ENCODE data around the gene ZMAT3. TPM values are rescaled to one million over a fixed set of nuclear protein-coding genes. Genes with fewer than 3 reads are reported as not detected.
"Not testable (repeated sequence)": the region's sequence is repeated elsewhere in the genome, so short reads cannot be mapped to it uniquely, and the experiment has no call there.

Gene ZMAT3
- total RNA-seq (ENCODE audit: low replicate concordance): 6.6 and 8.6 TPM in 2 replicates

- Histone ChIP-seq H4K20me1 (ENCODE audit: low read depth) (no peaks in the 10 kb centered on the region), H2AFZ (replicated peaks) (peak within 1 kb of the TSS; percentile 95), H3K4me3 (peak within 1 kb of the TSS; percentile 81), H3K27me3 (no peaks in the 10 kb centered on the region), H3K9ac (no peak within 1 kb of the TSS), H3K4me1 (peaks cover 21% of the 10 kb centered on the region), H3K36me3 (no peaks in the 10 kb centered on the region), H3F3A (ENCODE audit: low read depth) (peaks cover 3% of the 10 kb centered on the region), H3K4me2 (peak within 1 kb of the TSS; percentile 82), H3K79me2 (ENCODE audit: low read depth) (peaks cover 7% of the 10 kb centered on the region), H3K9me3 (ENCODE audit: low read depth) (no peaks in the 10 kb centered on the region), H3K27ac (no peak within 1 kb of the TSS)
- Mint-ChIP-seq H3K4me3 (peak within 1 kb of the TSS; percentile 97), H3K9me3 (no peaks in the 10 kb centered on the region), H3K27me3 (ENCODE audit: insufficient read depth, low read depth) (peaks cover 3% of the 10 kb centered on the region), H3K36me3 (no peaks in the 10 kb centered on the region), H3K27ac (peak within 1 kb of the TSS; percentile 11), H3K4me1 (peaks cover 8% of the 10 kb centered on the region)
- peak; percentile 88 for DNase-seq (ENCODE audit: low spot score)
- TF ChIP-seq CTCF (IDR thresholded peaks at IDR 0.05) (no peak), EZH2 (IDR thresholded peaks at IDR 0.05) (no peak), EZH2phosphoT487 (IDR thresholded peaks at IDR 0.05) (no peak)
Observed at GRCh38 chr3:179071323-179072099, at the start of gene ZMAT3. ZMAT3 (minus strand) TSS chr3:179071809; CDS start chr3:179067752, 4,057 bp downstream.

GRCh38 chr3:179116816-179117215, 45.2 kb upstream of the ZMAT3 start:
- Histone ChIP-seq H3K4me2 (no peak overlapping the region), H2AFZ (replicated peaks) (no peak overlapping the region), H3F3A (ENCODE audit: low read depth) (no peaks in the 10 kb centered on the region), H3K9me3 (ENCODE audit: low read depth) (no peaks in the 10 kb centered on the region), H3K27me3 (no peaks in the 10 kb centered on the region), H3K9ac (no peak overlapping the region), H3K4me1 (no peaks in the 10 kb centered on the region), H3K4me3 (no peak overlapping the region), H3K36me3 (no peaks in the 10 kb centered on the region), H3K79me2 (ENCODE audit: low read depth) (no peaks in the 10 kb centered on the region), H4K20me1 (ENCODE audit: low read depth) (no peaks in the 10 kb centered on the region), H3K27ac (no peak overlapping the region)
- no peak for DNase-seq (ENCODE audit: low spot score)
- Mint-ChIP-seq H3K9me3 (peaks cover 7% of the 10 kb centered on the region), H3K4me1 (no peaks in the 10 kb centered on the region), H3K4me3 (no peak overlapping the region), H3K36me3 (peaks cover 4% of the 10 kb centered on the region), H3K27me3 (ENCODE audit: insufficient read depth, low read depth) (peaks cover 4% of the 10 kb centered on the region), H3K27ac (no peak overlapping the region)
- no peak for TF ChIP-seq EZH2 (IDR thresholded peaks at IDR 0.05)
- TF ChIP-seq CTCF (IDR thresholded peaks at IDR 0.05): no peak
- no peak for TF ChIP-seq EZH2phosphoT487 (IDR thresholded peaks at IDR 0.05)

- not testable (repeated sequence) for H3K27ac ChIP-seq; H3K9me3 ChIP-seq (ENCODE audit: low read depth); H3K36me3 ChIP-seq; H3K27me3 ChIP-seq; H3K27me3 Mint-ChIP-seq (ENCODE audit: insufficient read depth, low read depth); H3K27ac Mint-ChIP-seq; H3K79me2 ChIP-seq (ENCODE audit: low read depth); H3K4me2 ChIP-seq; H4K20me1 ChIP-seq (ENCODE audit: low read depth); DNase-seq (ENCODE audit: low spot score); H2AFZ ChIP-seq (replicated peaks); H3K9ac ChIP-seq; H3F3A ChIP-seq (ENCODE audit: low read depth); H3K9me3 Mint-ChIP-seq; H3K4me3 ChIP-seq; H3K4me1 ChIP-seq; H3K4me1 Mint-ChIP-seq; H3K4me3 Mint-ChIP-seq; H3K36me3 Mint-ChIP-seq
Observed at GRCh38 chr3:179115444-179115843, 43.8 kb upstream of the ZMAT3 start.

- Histone ChIP-seq H3K9me3 (ENCODE audit: low read depth) (no peaks in the 10 kb centered on the region), H3K4me1 (no peaks in the 10 kb centered on the region), H3K36me3 (no peaks in the 10 kb centered on the region), H3K4me2 (no peak overlapping the region), H4K20me1 (ENCODE audit: low read depth) (no peaks in the 10 kb centered on the region), H3K9ac (no peak overlapping the region), H3K27ac (no peak overlapping the region), H3K4me3 (no peak overlapping the region), H3F3A (ENCODE audit: low read depth) (no peaks in the 10 kb centered on the region), H3K79me2 (ENCODE audit: low read depth) (no peaks in the 10 kb centered on the region), H2AFZ (replicated peaks) (no peak overlapping the region), H3K27me3 (no peaks in the 10 kb centered on the region)
- Mint-ChIP-seq H3K9me3 (peaks cover 3% of the 10 kb centered on the region), H3K36me3 (peaks cover under 1% of the 10 kb centered on the region), H3K27ac (no peak overlapping the region), H3K4me3 (no peak overlapping the region), H3K27me3 (ENCODE audit: insufficient read depth, low read depth) (no peaks in the 10 kb centered on the region), H3K4me1 (no peaks in the 10 kb centered on the region)
- no peak for DNase-seq (ENCODE audit: low spot score)
- TF ChIP-seq EZH2phosphoT487 (IDR thresholded peaks at IDR 0.05) (no peak), CTCF (IDR thresholded peaks at IDR 0.05) (no peak), EZH2 (IDR thresholded peaks at IDR 0.05) (no peak)
Observed at GRCh38 chr3:179113903-179114302, 42.3 kb upstream of the ZMAT3 start.

All from neural progenitor cell (in vitro differentiated cells).